Uterus (tissue), 2 donors: ENCODE measurements around the gene CHERP.

ENCODE experiments used
- POLR2A ChIP-seq, 2 donors: fragments of 450-650 bp; IDR thresholded peaks; one replicate each; pipeline ENCODE4 v1.6.1; 2016; ENCODE audit warnings: antibody characterized with exemption in 2 of 2, mild to moderate bottlenecking in 1 of 2, moderate library complexity in 1 of 2
- TF ChIP-seq, protein P1 (sequence below), 4 experiments: fragments of 200-600 bp in 2 of 4; fragments of 450-650 bp in 2 of 4; sonication (generic) in 2 of 4; IDR thresholded peaks; one replicate each; pipeline ENCODE4 v1.5.1; 2016 to 2019; ENCODE audit warnings: antibody characterized with exemption in 4 of 4, mild to moderate bottlenecking in 2 of 4, moderate library complexity in 1 of 4

DNA sequence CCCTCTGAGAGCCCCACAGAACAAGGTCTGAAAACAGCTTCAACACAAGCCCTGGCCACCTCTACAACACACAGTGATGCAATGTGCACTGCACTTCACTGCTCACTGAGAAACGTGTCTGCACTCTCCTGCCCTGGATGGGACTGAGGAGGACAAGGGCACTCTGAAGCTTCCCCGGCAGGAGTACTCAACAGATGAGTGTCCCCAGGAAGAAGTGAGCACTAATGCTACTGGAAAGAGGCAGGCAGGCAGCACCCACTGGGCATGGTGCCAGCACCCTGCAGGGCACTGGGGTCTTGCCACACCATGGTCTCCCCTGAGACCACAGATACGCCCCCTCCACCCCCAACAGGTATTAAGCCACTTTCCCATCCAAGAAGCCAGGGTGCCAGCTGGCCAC is 47.7 kb upstream of the CHERP start:
- TF ChIP-seq, protein P1, sequence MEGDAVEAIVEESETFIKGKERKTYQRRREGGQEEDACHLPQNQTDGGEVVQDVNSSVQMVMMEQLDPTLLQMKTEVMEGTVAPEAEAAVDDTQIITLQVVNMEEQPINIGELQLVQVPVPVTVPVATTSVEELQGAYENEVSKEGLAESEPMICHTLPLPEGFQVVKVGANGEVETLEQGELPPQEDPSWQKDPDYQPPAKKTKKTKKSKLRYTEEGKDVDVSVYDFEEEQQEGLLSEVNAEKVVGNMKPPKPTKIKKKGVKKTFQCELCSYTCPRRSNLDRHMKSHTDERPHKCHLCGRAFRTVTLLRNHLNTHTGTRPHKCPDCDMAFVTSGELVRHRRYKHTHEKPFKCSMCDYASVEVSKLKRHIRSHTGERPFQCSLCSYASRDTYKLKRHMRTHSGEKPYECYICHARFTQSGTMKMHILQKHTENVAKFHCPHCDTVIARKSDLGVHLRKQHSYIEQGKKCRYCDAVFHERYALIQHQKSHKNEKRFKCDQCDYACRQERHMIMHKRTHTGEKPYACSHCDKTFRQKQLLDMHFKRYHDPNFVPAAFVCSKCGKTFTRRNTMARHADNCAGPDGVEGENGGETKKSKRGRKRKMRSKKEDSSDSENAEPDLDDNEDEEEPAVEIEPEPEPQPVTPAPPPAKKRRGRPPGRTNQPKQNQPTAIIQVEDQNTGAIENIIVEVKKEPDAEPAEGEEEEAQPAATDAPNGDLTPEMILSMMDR (IDR thresholded peaks at IDR 0.05) = no peak
- TF ChIP-seq POLR2A (IDR thresholded peaks at IDR 0.05) = no peak
